Measurements from ENCODE around the gene LUZP1. TPM values are rescaled to one million over a fixed set of nuclear protein-coding genes. Genes with fewer than 3 reads are reported as not detected.

Gene LUZP1
- total RNA-seq, 1 donor from 2014 or later: 82.2 TPM

GRCh38 chr1:23116921-23117699 lies 51.5 kb downstream of the LUZP1 start:
- Histone ChIP-seq H3K9ac (ENCODE audit: low read length) (no peak overlapping the region), H3K27me3 (ENCODE audit: insufficient read depth, low read length) (no peaks in the 10 kb centered on the region), H3K79me2 (ENCODE audit: insufficient read depth, low read length) (peaks cover 98% of the 10 kb centered on the region), H3K36me3 (ENCODE audit: insufficient read depth, low read length) (no peaks in the 10 kb centered on the region), H2AFZ (ENCODE audit: low read depth, low read length) (no peak overlapping the region), H3K4me2 (ENCODE audit: low read length) (no peak overlapping the region), H4K20me1 (ENCODE audit: insufficient read depth, low read length) (peaks cover 85% of the 10 kb centered on the region), H3K27ac (ENCODE audit: low read depth, low read length) (no peak overlapping the region), H3K4me3 (ENCODE audit: insufficient read depth, low read depth, low read length) (no peak overlapping the region), H3K4me1 (ENCODE audit: insufficient read depth, low read length) (peaks cover 12% of the 10 kb centered on the region), H3K9me3 (ENCODE audit: insufficient read depth, low read depth, low read length) (no peaks in the 10 kb centered on the region)
- no peak overlapping the region for H3K4me3 Mint-ChIP-seq (ENCODE audit: unreplicated experiment)
- FAIRE-seq (no peak), DNase-seq (ENCODE audit: low read depth) (no peak)
- H3K27ac Mint-ChIP-seq (ENCODE audit: unreplicated experiment): no peak overlapping the region
- peaks cover 49% of the 10 kb centered on the region for H3K4me1 Mint-ChIP-seq (ENCODE audit: low read depth, unreplicated experiment)
- H3K9me3 Mint-ChIP-seq (ENCODE audit: unreplicated experiment): no peaks in the 10 kb centered on the region
- H3K27me3 Mint-ChIP-seq (ENCODE audit: low read depth, unreplicated experiment): no peaks in the 10 kb centered on the region
- TF ChIP-seq, protein P1, sequence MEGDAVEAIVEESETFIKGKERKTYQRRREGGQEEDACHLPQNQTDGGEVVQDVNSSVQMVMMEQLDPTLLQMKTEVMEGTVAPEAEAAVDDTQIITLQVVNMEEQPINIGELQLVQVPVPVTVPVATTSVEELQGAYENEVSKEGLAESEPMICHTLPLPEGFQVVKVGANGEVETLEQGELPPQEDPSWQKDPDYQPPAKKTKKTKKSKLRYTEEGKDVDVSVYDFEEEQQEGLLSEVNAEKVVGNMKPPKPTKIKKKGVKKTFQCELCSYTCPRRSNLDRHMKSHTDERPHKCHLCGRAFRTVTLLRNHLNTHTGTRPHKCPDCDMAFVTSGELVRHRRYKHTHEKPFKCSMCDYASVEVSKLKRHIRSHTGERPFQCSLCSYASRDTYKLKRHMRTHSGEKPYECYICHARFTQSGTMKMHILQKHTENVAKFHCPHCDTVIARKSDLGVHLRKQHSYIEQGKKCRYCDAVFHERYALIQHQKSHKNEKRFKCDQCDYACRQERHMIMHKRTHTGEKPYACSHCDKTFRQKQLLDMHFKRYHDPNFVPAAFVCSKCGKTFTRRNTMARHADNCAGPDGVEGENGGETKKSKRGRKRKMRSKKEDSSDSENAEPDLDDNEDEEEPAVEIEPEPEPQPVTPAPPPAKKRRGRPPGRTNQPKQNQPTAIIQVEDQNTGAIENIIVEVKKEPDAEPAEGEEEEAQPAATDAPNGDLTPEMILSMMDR (IDR thresholded peaks at IDR 0.05; ENCODE audit: insufficient read depth, low read depth, low read length): no peak
- TF ChIP-seq EZH2 (IDR thresholded peaks at IDR 0.05; ENCODE audit: insufficient read depth, low read length): no peak
- no peaks in the 10 kb centered on the region for H3K36me3 Mint-ChIP-seq (ENCODE audit: low read depth, unreplicated experiment)

- Histone ChIP-seq H3K36me3 (ENCODE audit: insufficient read depth, low read length) (no peaks in the 10 kb centered on the region), H3K79me2 (ENCODE audit: insufficient read depth, low read length) (peaks cover 100% of the 10 kb centered on the region), H3K27ac (ENCODE audit: low read depth, low read length) (no peak overlapping the region), H3K4me3 (ENCODE audit: insufficient read depth, low read depth, low read length) (no peak overlapping the region), H2AFZ (ENCODE audit: low read depth, low read length) (no peak overlapping the region), H4K20me1 (ENCODE audit: insufficient read depth, low read length) (peaks cover 87% of the 10 kb centered on the region), H3K4me1 (ENCODE audit: insufficient read depth, low read length) (peaks cover 10% of the 10 kb centered on the region), H3K9me3 (ENCODE audit: insufficient read depth, low read depth, low read length) (no peaks in the 10 kb centered on the region), H3K4me2 (ENCODE audit: low read length) (no peak overlapping the region), H3K27me3 (ENCODE audit: insufficient read depth, low read length) (no peaks in the 10 kb centered on the region), H3K9ac (ENCODE audit: low read length) (no peak overlapping the region)
- Mint-ChIP-seq H3K4me1 (ENCODE audit: low read depth, unreplicated experiment) (peaks cover 54% of the 10 kb centered on the region), H3K4me3 (ENCODE audit: unreplicated experiment) (no peak overlapping the region), H3K36me3 (ENCODE audit: low read depth, unreplicated experiment) (no peaks in the 10 kb centered on the region), H3K27me3 (ENCODE audit: low read depth, unreplicated experiment) (no peaks in the 10 kb centered on the region), H3K9me3 (ENCODE audit: unreplicated experiment) (no peaks in the 10 kb centered on the region), H3K27ac (ENCODE audit: unreplicated experiment) (no peak overlapping the region)
- FAIRE-seq (no peak), DNase-seq (ENCODE audit: low read depth) (no peak)
- TF ChIP-seq, protein P1 (IDR thresholded peaks at IDR 0.05; ENCODE audit: insufficient read depth, low read depth, low read length): no peak
- TF ChIP-seq EZH2 (IDR thresholded peaks at IDR 0.05; ENCODE audit: insufficient read depth, low read length): no peak
These were observed 52.3 kb downstream of the LUZP1 start for GRCh38 chr1:23116216-23116836.
